ENCODE data around the gene FGA. TPM values are rescaled to one million over a fixed set of nuclear protein-coding genes. Genes with fewer than 3 reads are reported as not detected.

The FGA gene
- total and polyA plus RNA-seq, 2 of the 8 experiments (the other 6 are each of a cell fraction or from before 2014, with no cell fraction given) = not detected

DNA sequence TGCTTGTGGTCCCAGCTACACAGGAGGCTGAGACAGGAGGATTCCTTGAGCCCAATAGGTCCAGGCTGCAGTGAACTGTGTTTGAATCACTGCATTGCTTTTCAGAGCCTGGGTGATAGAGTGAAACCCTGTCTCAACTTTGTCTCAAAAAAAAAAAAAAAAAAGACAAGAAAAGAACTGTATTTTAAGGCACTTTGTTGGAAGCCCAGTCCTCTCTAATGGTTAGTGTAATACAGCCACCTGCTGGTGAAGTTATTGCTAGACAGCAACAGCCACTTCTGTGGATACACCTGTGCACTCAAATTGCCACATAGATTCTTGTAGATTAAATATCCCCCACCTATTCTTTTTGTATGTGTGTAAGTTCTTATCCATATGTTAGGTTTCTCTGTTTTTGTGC, 32.1 kb upstream of the FGA start:
- H3K9ac ChIP-seq (replicated peaks in 1 of 4; ENCODE audit: extremely low read depth in 1 of 4, low read depth in 3 of 4, low read length in 3 of 4) = no peak overlapping the region
- peaks cover 8% of the 10 kb centered on the region; the same call in 1 of the 2 replicates for H3K23me2 ChIP-seq (ENCODE audit: low read depth, low read length)
- H3K4ac ChIP-seq (replicated peaks; ENCODE audit: insufficient read length, low read depth, low read length) = no peak overlapping the region
- H2BK120ac ChIP-seq (replicated peaks; ENCODE audit: low read depth, low read length) = no peak overlapping the region
- peaks cover 0 to 4% (median 1%) of the 10 kb centered on the region in 4 experiments; a peak in 2 of 7 replicates for H3K4me1 ChIP-seq (replicated peaks in 1 of 4; ENCODE audit: control insufficient read depth in 3 of 4, insufficient read depth in 4 of 4, low read length in 3 of 4)
- H2AFZ ChIP-seq (ENCODE audit: low read length) = peak overlapping the region; percentile 52; the same call in 1 of the 2 replicates
- FAIRE-seq (no peak), DNase-seq (ENCODE audit: low read depth in 1 of 2, low spot score in 2 of 2) (no peak)
- no peak overlapping the region for H3K18ac ChIP-seq (ENCODE audit: extremely low read depth, low read length)
- no peak overlapping the region for H2BK12ac ChIP-seq (ENCODE audit: low read depth, low read length)
- TF ChIP-seq, protein P1, sequence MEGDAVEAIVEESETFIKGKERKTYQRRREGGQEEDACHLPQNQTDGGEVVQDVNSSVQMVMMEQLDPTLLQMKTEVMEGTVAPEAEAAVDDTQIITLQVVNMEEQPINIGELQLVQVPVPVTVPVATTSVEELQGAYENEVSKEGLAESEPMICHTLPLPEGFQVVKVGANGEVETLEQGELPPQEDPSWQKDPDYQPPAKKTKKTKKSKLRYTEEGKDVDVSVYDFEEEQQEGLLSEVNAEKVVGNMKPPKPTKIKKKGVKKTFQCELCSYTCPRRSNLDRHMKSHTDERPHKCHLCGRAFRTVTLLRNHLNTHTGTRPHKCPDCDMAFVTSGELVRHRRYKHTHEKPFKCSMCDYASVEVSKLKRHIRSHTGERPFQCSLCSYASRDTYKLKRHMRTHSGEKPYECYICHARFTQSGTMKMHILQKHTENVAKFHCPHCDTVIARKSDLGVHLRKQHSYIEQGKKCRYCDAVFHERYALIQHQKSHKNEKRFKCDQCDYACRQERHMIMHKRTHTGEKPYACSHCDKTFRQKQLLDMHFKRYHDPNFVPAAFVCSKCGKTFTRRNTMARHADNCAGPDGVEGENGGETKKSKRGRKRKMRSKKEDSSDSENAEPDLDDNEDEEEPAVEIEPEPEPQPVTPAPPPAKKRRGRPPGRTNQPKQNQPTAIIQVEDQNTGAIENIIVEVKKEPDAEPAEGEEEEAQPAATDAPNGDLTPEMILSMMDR (IDR thresholded peaks at IDR 0.05; ENCODE audit: control extremely low read depth in 1 of 3, insufficient read depth in 1 of 3, low read depth in 1 of 3, low read length in 3 of 3) = peak in 2 of 3 experiments; percentile 52 to 58; a peak in 3 of 4 replicates
- TF ChIP-seq RAD21 (IDR thresholded peaks at IDR 0.05 in 1 of 2, conservative IDR thresholded peaks at IDR 0.05 in 1 of 2; ENCODE audit: low read depth in 2 of 2, low read length in 2 of 2) (peak; percentile 77), ASH2L (IDR thresholded peaks at IDR 0.05; ENCODE audit: low read length) (no peak)
- H2BK5ac ChIP-seq (ENCODE audit: low read depth, low read length) = no peak overlapping the region
- H3K36me3 ChIP-seq (ENCODE audit: control insufficient read depth in 2 of 4, insufficient read depth in 4 of 4, low read length in 3 of 4) = no peaks in the 10 kb centered on the region
- no peak overlapping the region for H3K27ac ChIP-seq (ENCODE audit: low read depth, low read length)
- no peaks in the 10 kb centered on the region for H3K9me3 ChIP-seq (ENCODE audit: insufficient read depth in 2 of 2, low read depth in 1 of 2, low read length in 1 of 2)
- H3K79me1 ChIP-seq (ENCODE audit: low read depth, low read length) = no peaks in the 10 kb centered on the region
- no peak overlapping the region for H2AK5ac ChIP-seq (ENCODE audit: low read depth, low read length)
- H2BK20ac ChIP-seq (ENCODE audit: low read length) = no peak overlapping the region
- no peak overlapping the region for H3K14ac ChIP-seq (ENCODE audit: insufficient read length)
- no peak overlapping the region for H4K91ac ChIP-seq (replicated peaks; ENCODE audit: insufficient read length, low read length)
- POLR2A ChIA-PET (ENCODE audit: partially characterized antibody) = interaction anchor here (1.2 kb wide), 1 partner anchor 63 kb away, joined by 3 read pairs; no protein-coding TSS in a partner anchor
- no peak overlapping the region for H3K4me2 ChIP-seq (ENCODE audit: insufficient read depth in 1 of 2, low read depth in 2 of 2, low read length in 2 of 2)
- no peak overlapping the region for H3K4me3 ChIP-seq (ENCODE audit: extremely low read depth in 1 of 4, insufficient read depth in 2 of 4, low read depth in 3 of 4, low read length in 4 of 4)
- CTCF ChIA-PET (ENCODE audit: partially characterized antibody) = interaction anchor here (0.6 to 10.6 kb wide), 22 partner anchors 9 to 438 kb away, joined by 3 to 283 read pairs (median 7); partner anchors contain the start of genes FGB, FGG and PLRG1
- no peak overlapping the region for H3K23ac ChIP-seq (ENCODE audit: insufficient read length)
- no peaks in the 10 kb centered on the region for H4K20me1 ChIP-seq (replicated peaks in 1 of 2; ENCODE audit: control insufficient read depth in 1 of 2, insufficient read depth in 2 of 2, low read length in 2 of 2)
- H3K27me3 ChIP-seq (replicated peaks in 1 of 4; ENCODE audit: control insufficient read depth in 3 of 4, extremely low read depth in 1 of 4, insufficient read depth in 3 of 4, low read length in 3 of 4) = peaks cover 0 to 13% (median 11%) of the 10 kb centered on the region in 4 experiments; a peak in 6 of 7 replicates
- no peaks in the 10 kb centered on the region for H3K79me2 ChIP-seq (ENCODE audit: control insufficient read depth in 1 of 2, insufficient read depth in 2 of 2, low read length in 2 of 2)
- no peak overlapping the region for H4K8ac ChIP-seq (ENCODE audit: extremely low read depth, insufficient read depth, low read length)
- H2BK15ac ChIP-seq (ENCODE audit: low read length) = no peak overlapping the region
- H3K56ac ChIP-seq (replicated peaks; ENCODE audit: insufficient read length, low read depth, low read length) = no peak overlapping the region
- H4K5ac ChIP-seq (ENCODE audit: insufficient read length, low read depth, low read length) = no peak overlapping the region

All from H1 (cell line).